Neuronal stem cell (in vitro differentiated cells): Measurements from ENCODE around the gene THBS2.

Source experiments
- DNase-seq: peaks from one replicate; pipeline ENCODE4 v3.0.0-alpha.2; 2013; ENCODE audit warnings: low spot score
- H2AFZ ChIP-seq: one replicate; pipeline ENCODE4 v1.6.1; 2013; ENCODE audit warnings: mild to moderate bottlenecking, low read length, inconsistent platforms
- H2AK5ac ChIP-seq: 2 replicates; pipeline ENCODE4 v1.6.1; 2013; ENCODE audit warnings: low read depth, mild to moderate bottlenecking, inconsistent platforms, low read length, moderate library complexity, mixed read lengths
- H2BK120ac ChIP-seq: 2 replicates; pipeline ENCODE4 v1.6.1; 2013; ENCODE audit warnings: low read depth, mild to moderate bottlenecking, inconsistent platforms, low read length, moderate library complexity, mixed read lengths
- H2BK12ac ChIP-seq: one replicate; pipeline ENCODE4 v1.6.1; 2013; ENCODE audit warnings: low read length, inconsistent platforms
- H2BK15ac ChIP-seq: 2 replicates; pipeline ENCODE4 v1.6.1; 2013; ENCODE audit warnings: mild to moderate bottlenecking, low read length, inconsistent platforms, mixed read lengths
- H2BK5ac ChIP-seq: one replicate; pipeline ENCODE4 v1.6.1; 2013; ENCODE audit warnings: inconsistent platforms, mild to moderate bottlenecking, low read length, moderate library complexity
- H3K14ac ChIP-seq: one replicate; pipeline ENCODE4 v1.6.1; 2013; ENCODE audit warnings: low read length, inconsistent platforms
- H3K18ac ChIP-seq: 2 replicates; pipeline ENCODE4 v1.6.1; 2013; ENCODE audit warnings: low read length, inconsistent platforms
- H3K23ac ChIP-seq: 2 replicates; pipeline ENCODE4 v1.6.1; 2013; ENCODE audit warnings: low read depth, mild to moderate bottlenecking, mixed read lengths, low read length, inconsistent platforms; ENCODE audit not compliant: poor library complexity
- H3K27ac ChIP-seq: replicated peaks from 3 replicates; pipeline ENCODE4 v1.5.1; 2013; ENCODE audit warnings: low read length, inconsistent platforms
- H3K27me3 ChIP-seq, 3 experiments: 2 replicates each; pipeline ENCODE4 v1.6.1; 2013; ENCODE audit warnings: low read length in 3 of 3, mild to moderate bottlenecking in 2 of 3, inconsistent platforms in 1 of 3, low read depth in 1 of 3, mixed read lengths in 1 of 3, moderate library complexity in 1 of 3; ENCODE audit not compliant: control insufficient read depth in 3 of 3, insufficient read depth in 3 of 3
- H3K36me3 ChIP-seq, 2 donors: replicated peaks in 1 of 2; 2 replicates each; pipeline ENCODE4 v1.6.1; 2013; ENCODE audit warnings: low read length in 2 of 2; ENCODE audit not compliant: control insufficient read depth in 2 of 2, insufficient read depth in 2 of 2
- H3K4ac ChIP-seq: 2 replicates; pipeline ENCODE4 v1.6.1; 2013; ENCODE audit warnings: inconsistent platforms, mild to moderate bottlenecking, low read length, moderate library complexity
- H3K4me1 ChIP-seq, 2 donors: 1 replicate in 1 of 2; 2 replicates in 1 of 2; pipeline ENCODE4 v1.6.1; 2013; ENCODE audit warnings: low read length in 2 of 2, low read depth in 1 of 2; ENCODE audit not compliant: control insufficient read depth in 2 of 2, insufficient read depth in 1 of 2
- H3K4me2 ChIP-seq: one replicate; pipeline ENCODE4 v1.6.1; 2013; ENCODE audit warnings: mild to moderate bottlenecking, low read length, inconsistent platforms; ENCODE audit not compliant: insufficient read depth, poor library complexity, severe bottlenecking
- H3K4me3 ChIP-seq, 2 donors: 2 replicates each; pipeline ENCODE4 v1.5.1; 2013; ENCODE audit warnings: low read length in 2 of 2, mild to moderate bottlenecking in 2 of 2, inconsistent platforms in 1 of 2, moderate library complexity in 1 of 2
- H3K79me1 ChIP-seq: one replicate; pipeline ENCODE4 v1.6.1; 2013; ENCODE audit warnings: low read depth, mild to moderate bottlenecking, inconsistent platforms, low read length, moderate library complexity
- H3K9ac ChIP-seq: one replicate; pipeline ENCODE4 v1.6.1; 2013; ENCODE audit warnings: mild to moderate bottlenecking, low read depth, low read length, inconsistent platforms; ENCODE audit not compliant: poor library complexity
- H3K9me3 ChIP-seq, 2 donors: replicated peaks in 1 of 2; 2 replicates each; pipeline versions ENCODE3 to v1.6.1; 2013; ENCODE audit warnings: low read length in 2 of 2, mild to moderate bottlenecking in 2 of 2, inconsistent platforms in 1 of 2, low read depth in 1 of 2, mixed read lengths in 1 of 2, moderate library complexity in 1 of 2; ENCODE audit not compliant: control insufficient read depth in 2 of 2, insufficient read depth in 1 of 2
- H4K8ac ChIP-seq: one replicate; pipeline ENCODE4 v1.6.1; 2013; ENCODE audit warnings: low read depth, mild to moderate bottlenecking, inconsistent platforms, low read length, moderate library complexity
- H4K91ac ChIP-seq: one replicate; pipeline ENCODE4 v1.6.1; 2013; ENCODE audit warnings: low read length, low read depth, mild to moderate bottlenecking, inconsistent platforms; ENCODE audit not compliant: poor library complexity
- WGBS, 2 donors: extraction: QIAGEN DNeasy Blood & Tissue Kit; methylation state at CpG; one replicate each; pipeline ENCODE4 v1.1.7; 2013; ENCODE audit warnings: missing lambda C conversion rate in 2 of 2, mixed read lengths in 1 of 2; ENCODE audit not compliant: insufficient read length in 2 of 2, insufficient replicate concordance in 1 of 2; ENCODE audit errors: extremely low coverage in 2 of 2; 5-methylcytosine and 5-hydroxymethylcytosine counted together

The THBS2 gene

DNA sequence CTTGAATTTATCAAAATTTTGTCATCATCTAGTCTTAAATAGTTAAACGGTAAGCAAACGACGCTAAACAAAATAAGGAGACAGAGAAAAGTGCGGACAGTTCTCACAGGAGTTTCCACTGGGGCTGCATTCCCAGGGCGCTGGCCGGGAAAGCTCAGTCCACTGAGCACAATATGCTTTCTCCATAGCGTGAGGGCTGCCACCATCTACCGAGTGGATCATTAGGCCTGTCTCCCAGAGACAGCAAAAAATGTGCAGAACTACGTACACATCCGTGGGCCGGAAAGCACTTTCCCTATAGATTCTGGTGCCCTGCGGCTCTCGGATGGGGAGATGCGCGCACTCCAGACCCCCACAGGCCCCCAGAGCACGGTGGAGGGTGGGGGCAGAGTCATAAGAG lies 84.9 kb downstream of the THBS2 start:
- H3K9ac ChIP-seq = no peak overlapping the region
- no peak overlapping the region for H2BK120ac ChIP-seq
- no peaks in the 10 kb centered on the region for H3K9me3 ChIP-seq
- no peak overlapping the region for H3K4ac ChIP-seq
- H2BK5ac ChIP-seq = no peak overlapping the region
- no peak overlapping the region for H2BK15ac ChIP-seq
- H3K4me1 ChIP-seq = no peaks in the 10 kb centered on the region
- no peak overlapping the region for H2BK12ac ChIP-seq
- no peaks in the 10 kb centered on the region for H3K79me1 ChIP-seq
- no peaks in the 10 kb centered on the region for H3K36me3 ChIP-seq
- no peak overlapping the region for H3K4me3 ChIP-seq
- DNase-seq = no peak
- WGBS, 2 donors = no CpG with 5 or more reads among the region's 16 CpGs
- no peak overlapping the region for H3K18ac ChIP-seq
- H3K27ac ChIP-seq = no peak overlapping the region
- H2AFZ ChIP-seq = no peak overlapping the region
- no peaks in the 10 kb centered on the region for H3K27me3 ChIP-seq
- H3K14ac ChIP-seq = no peak overlapping the region
- no peak overlapping the region for H2AK5ac ChIP-seq
- H3K23ac ChIP-seq = no peak overlapping the region
- no peak overlapping the region for H4K8ac ChIP-seq
- no peak overlapping the region for H4K91ac ChIP-seq
- no peak overlapping the region for H3K4me2 ChIP-seq

- Histone ChIP-seq H4K91ac (no peak overlapping the region), H3K27me3 (no peaks in the 10 kb centered on the region), H3K36me3 (no peaks in the 10 kb centered on the region), H3K79me1 (no peaks in the 10 kb centered on the region), H3K4ac (no peak overlapping the region), H2BK15ac (no peak overlapping the region), H3K27ac (no peak overlapping the region), H3K4me1 (no peaks in the 10 kb centered on the region), H2BK5ac (no peak overlapping the region), H3K9me3 (no peaks in the 10 kb centered on the region), H3K4me2 (no peak overlapping the region), H3K4me3 (no peak overlapping the region), H4K8ac (no peak overlapping the region), H2AK5ac (no peak overlapping the region), H2AFZ (no peak overlapping the region), H3K9ac (no peak overlapping the region), H2BK12ac (no peak overlapping the region), H3K14ac (no peak overlapping the region), H3K18ac (no peak overlapping the region), H2BK120ac (no peak overlapping the region), H3K23ac (no peak overlapping the region)
- WGBS, 2 donors = no CpG with 5 or more reads among the region's 15 CpGs
- no peak for DNase-seq
Observed at GRCh38 chr6:169168302-169168630, 85.4 kb downstream of the THBS2 start.

DNA sequence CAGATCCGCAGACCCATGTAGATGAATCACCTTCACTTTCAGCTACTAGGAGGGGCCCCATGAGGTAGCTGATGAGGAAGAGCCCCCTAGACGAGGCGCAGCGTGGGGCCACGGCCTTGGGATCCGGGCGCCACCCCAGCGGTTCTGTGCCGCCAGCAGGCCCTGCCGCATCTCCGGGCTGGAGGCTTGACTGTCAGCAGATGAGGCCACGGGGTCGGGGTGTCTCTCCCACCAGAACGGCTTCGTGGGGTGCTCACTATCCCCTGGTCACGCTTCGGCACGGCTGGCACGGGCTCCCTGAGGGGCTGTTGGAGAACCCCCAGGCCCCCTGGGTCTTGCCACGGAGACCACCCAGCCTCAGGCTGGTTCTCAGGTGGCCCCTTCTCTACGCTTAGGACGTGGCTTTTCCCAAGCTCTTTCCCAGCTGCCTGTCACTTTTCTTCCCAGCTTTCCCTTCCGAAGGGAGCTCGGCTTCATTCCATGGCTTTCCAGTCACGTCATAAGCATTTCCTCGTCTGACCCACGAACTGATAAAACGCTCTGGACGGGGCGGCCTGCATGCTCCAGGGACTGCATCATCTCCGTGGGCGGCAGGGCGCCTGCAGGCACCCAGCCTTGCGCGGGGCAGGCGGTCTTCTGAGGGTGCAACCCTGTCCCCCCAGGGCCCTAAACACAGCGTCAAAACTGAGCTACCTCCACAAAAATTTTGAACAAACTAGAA lies 85.9 kb downstream of the THBS2 start:
- no peak overlapping the region for H3K9ac ChIP-seq
- H4K91ac ChIP-seq = no peak overlapping the region
- H3K4me2 ChIP-seq = no peak overlapping the region
- DNase-seq = no peak
- no CpG with 5 or more reads among the region's 37 CpGs for WGBS, 2 donors
- H3K18ac ChIP-seq = no peak overlapping the region
- no peak overlapping the region for H3K4ac ChIP-seq
- no peak overlapping the region for H3K27ac ChIP-seq
- no peak overlapping the region for H4K8ac ChIP-seq
- no peaks in the 10 kb centered on the region for H3K79me1 ChIP-seq
- H3K4me1 ChIP-seq = no peaks in the 10 kb centered on the region
- no peak overlapping the region for H2BK15ac ChIP-seq
- H3K23ac ChIP-seq = no peak overlapping the region
- no peaks in the 10 kb centered on the region for H3K36me3 ChIP-seq
- no peak overlapping the region for H2BK5ac ChIP-seq
- no peak overlapping the region for H2AFZ ChIP-seq
- no peaks in the 10 kb centered on the region for H3K9me3 ChIP-seq
- no peak overlapping the region for H2BK12ac ChIP-seq
- no peaks in the 10 kb centered on the region for H3K27me3 ChIP-seq
- peak overlapping the region; percentile 31 for H3K14ac ChIP-seq
- H3K4me3 ChIP-seq = no peak overlapping the region
- no peak overlapping the region for H2AK5ac ChIP-seq
- H2BK120ac ChIP-seq = no peak overlapping the region

DNA sequence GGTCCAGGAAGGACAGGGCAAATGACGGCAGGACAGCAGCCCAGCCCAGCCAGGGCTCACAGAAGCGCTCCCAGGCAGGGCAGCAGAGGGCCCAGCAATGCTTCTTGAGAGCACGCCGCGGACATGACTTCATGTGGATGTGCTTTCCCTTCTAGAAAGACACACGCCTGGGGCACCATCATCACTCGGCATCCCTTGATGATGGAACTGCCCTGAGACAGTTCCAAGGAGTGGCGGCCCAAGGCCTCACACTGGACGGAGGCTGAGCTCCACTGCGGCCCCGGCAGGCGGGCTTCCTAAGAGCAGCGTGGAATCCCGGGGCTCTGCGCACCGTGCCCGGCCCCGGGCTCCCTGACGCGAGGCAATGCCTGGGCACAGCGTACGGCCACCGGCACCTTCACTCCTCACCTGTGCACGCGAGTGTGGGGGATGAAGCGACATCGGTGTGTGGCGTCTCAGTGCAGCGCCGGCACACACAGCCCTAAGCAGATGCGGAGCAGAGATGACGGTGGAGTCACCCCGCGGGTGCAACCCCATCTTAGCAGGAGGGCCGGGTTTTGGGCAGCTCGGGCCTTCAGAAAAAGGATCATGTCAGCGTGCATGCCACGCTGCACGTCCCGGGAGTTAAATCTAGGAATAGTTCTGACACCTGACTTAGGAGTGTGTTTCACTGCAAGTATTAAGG lies 86.6 kb downstream of the THBS2 start:
- no peak overlapping the region for H2BK12ac ChIP-seq
- H3K9ac ChIP-seq = no peak overlapping the region
- H3K4me1 ChIP-seq = no peaks in the 10 kb centered on the region
- peak overlapping the region; percentile 77 for H3K18ac ChIP-seq
- WGBS, 2 donors = no CpG with 5 or more reads among the region's 40 CpGs
- peak overlapping the region; percentile 41 for H2AK5ac ChIP-seq
- H2AFZ ChIP-seq = no peak overlapping the region
- no peak overlapping the region for H3K27ac ChIP-seq
- H2BK120ac ChIP-seq = no peak overlapping the region
- no peaks in the 10 kb centered on the region for H3K36me3 ChIP-seq
- no peaks in the 10 kb centered on the region for H3K27me3 ChIP-seq
- no peak overlapping the region for H2BK5ac ChIP-seq
- peak overlapping the region; percentile 31 for H3K23ac ChIP-seq
- no peaks in the 10 kb centered on the region for H3K79me1 ChIP-seq
- no peaks in the 10 kb centered on the region for H3K9me3 ChIP-seq
- DNase-seq = no peak
- H4K8ac ChIP-seq = peak overlapping the region; percentile 89
- H4K91ac ChIP-seq = no peak overlapping the region
- peak overlapping the region; percentile 26 for H2BK15ac ChIP-seq
- H3K4me2 ChIP-seq = no peak overlapping the region
- H3K4me3 ChIP-seq = no peak overlapping the region
- H3K14ac ChIP-seq = peak overlapping the region; percentile 63
- H3K4ac ChIP-seq = no peak overlapping the region
